ENCODE results near the gene RBPMS2.

The RBPMS2 gene

DNA sequence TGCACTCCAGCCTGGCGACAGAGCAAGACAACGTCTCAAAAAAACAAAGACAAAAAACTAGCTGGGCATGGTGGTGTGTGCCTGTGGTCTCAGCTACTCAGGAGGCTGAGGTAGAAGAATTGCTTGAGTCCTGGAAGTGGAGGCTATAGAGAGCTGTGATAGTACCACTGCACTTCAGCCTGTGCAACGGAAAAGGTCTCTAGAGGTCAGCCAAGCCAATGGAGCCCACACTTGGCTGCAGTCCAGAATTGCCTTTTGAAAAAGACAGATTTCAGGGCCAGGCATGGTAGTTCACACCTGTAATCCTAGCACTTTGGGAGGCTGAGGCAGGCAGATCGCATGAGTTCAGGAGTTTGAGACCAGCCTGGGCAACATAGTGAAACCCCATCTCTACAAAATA lies 8.4 kb upstream of the RBPMS2 start:
- no peak for DNase-seq (ENCODE audit: low read depth)

GRCh38 chr15:64782751-64783150 lies 7.4 kb upstream of the RBPMS2 start:
- DNase-seq (ENCODE audit: low read depth), result no peak

- DNase-seq (ENCODE audit: low read depth), result no peak
Observed at GRCh38 chr15:64781299-64781698, 5.9 kb upstream of the RBPMS2 start.

- DNase-seq (ENCODE audit: low read depth), result no peak
Observed at GRCh38 chr15:64780600-64781156, 5.3 kb upstream of the RBPMS2 start.

DNA sequence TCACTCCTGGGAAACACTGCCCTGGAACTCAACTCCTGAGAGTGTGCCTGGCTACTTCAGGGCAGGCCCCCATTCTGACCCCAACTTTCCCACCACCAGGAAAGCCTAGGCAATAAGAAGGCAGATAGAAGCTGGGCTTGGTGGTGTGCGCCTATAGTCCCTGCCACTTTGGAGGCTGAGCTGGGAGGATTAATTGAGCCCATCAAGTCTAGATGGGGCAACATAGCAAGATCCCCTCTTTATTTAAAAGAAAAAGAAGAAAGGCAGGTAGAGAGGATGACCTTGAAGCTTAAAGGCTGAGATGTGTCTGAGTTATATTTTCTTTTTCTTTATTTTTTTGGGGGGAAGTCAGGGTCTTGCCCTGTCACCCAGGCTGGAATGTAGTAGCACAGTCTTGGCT lies 4.2 kb upstream of the RBPMS2 start:
- DNase-seq (ENCODE audit: low read depth), result no peak

DNA sequence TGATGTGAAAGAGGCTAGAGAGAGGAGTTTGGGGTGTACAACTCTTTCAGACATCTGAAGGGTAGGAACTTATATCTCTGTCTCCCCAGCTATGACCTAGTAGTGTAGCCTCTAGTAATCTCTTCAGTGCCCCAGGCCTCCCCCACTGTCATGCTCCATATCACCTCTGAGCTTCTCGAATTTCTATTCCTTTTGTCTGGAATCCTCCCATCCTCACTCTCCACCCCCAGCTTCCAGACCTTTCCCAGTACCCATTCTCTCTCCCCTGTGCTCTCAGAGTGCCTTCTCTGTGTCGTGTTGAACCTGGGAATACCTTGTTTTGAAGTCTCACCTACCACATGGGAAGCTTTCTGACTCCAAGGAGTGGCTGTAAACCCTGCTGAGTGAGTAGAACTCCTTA lies 3.6 kb upstream of the RBPMS2 start:
- no peak for DNase-seq (ENCODE audit: low read depth)

DNA sequence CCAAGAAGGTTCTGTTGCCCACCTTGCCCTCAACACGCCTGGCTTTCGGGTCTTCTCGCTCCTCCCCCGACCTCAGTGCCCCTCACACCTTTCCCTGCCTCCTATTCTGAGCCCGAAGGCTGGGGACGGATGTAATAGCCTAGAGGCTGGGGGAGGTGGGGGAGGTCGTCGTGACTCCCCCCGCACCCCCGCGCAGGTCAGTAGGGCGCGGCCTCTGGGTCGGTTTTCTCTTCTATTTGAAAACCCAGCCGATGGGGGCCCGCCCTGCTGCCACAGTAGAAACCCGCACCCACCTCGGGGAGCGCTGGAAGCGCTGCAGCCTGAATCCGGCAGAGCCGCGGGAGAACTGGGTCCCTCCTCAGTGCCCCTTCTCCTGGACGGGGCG lies 1.0 kb upstream of the RBPMS2 start:
- DNase-seq (ENCODE audit: low read depth), result no peak

GRCh38 chr15:64774629-64775493 lies 528 bp downstream of the RBPMS2 start:
- DNase-seq (ENCODE audit: low read depth), result no peak

- DNase-seq (ENCODE audit: low read depth), result no peak
Observed at GRCh38 chr15:64774037-64774628, 1.3 kb downstream of the RBPMS2 start.

DNA sequence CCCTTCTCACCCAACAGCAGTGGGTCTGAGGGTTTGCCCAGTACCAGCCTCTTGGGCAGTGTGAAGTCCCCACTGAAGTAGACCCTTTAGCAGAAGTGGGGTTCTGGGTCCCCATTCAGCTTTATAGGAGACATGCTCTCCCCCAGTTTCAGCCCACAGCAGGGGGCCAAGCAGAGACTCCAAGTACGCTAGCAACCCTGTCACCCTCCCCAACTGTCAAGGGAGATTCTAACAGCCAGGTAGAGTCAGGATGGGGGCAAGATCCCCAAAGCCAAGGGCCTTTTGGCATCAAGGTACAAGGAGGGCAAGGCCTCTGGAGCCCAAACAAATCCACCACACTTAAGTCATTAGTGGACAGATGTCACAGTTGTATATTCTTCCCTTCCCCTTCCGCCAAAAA lies 1.8 kb downstream of the RBPMS2 start:
- no peak for DNase-seq (ENCODE audit: low read depth)

GRCh38 chr15:64772964-64773363 lies 2.4 kb downstream of the RBPMS2 start:
- no peak for DNase-seq (ENCODE audit: low read depth)

DNA sequence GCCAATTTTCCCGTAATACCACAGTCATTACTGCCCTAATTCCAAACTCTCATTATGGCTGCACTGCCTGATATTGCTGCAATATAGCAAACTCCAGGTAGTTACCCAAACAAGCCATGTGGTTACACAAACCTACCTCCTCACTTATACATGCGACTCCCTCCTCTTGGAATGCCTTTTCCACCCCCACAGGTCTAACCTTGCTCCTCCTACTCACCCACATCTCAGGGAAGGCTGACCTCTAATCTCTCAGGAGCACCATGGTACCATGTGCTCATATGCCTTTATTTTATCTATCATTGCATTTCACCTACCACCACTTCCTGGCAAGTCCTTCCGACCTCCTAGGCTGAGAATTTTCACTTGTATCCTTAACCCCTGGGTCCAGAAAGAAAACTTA lies 2.9 kb downstream of the RBPMS2 start:
- DNase-seq (ENCODE audit: low read depth), result no peak

DNA sequence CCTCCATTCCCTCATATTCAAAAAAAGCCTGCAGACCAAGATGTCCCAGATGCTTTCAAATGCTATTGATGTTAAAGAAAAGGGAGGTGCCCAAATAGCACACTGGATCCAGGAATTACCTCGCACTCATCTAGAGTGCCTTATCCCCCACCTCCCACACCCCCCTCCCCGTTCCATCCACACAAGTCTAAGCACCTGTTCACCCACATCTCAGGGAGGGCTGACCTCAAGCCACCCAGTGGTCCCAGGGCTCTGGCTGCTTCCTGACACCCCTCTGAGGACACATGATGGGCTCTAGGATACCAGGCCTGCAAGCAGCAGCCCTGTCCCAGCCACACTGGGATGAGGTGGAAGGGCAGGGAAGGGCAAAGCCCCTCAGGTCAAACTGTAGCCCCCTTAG lies 4.8 kb downstream of the RBPMS2 start:
- no peak for DNase-seq (ENCODE audit: low read depth)

DNA sequence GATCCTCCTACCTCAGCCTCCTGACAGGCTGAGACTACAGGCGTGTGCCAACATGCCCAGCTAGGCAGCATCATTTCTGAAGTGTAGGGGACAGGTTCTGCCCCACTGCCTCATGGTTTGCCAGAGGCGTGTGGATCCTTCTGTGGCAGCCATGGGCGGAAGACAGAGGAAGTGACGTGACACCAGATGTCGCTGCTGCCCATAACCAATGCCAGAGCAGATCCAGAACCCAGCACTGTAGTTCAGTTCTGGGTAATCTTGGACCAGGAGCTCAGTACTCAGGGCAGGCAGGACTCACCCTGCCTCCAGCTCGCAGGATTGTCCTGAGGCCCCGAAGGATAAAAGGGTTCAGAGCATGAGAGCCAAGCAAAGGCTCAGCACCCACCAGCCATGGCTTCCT lies 8.2 kb downstream of the RBPMS2 start:
- DNase-seq (ENCODE audit: low read depth), result no peak

- no peak for DNase-seq (ENCODE audit: low read depth)
Observed at GRCh38 chr15:64766058-64766457, 9.3 kb downstream of the RBPMS2 start.

DNA sequence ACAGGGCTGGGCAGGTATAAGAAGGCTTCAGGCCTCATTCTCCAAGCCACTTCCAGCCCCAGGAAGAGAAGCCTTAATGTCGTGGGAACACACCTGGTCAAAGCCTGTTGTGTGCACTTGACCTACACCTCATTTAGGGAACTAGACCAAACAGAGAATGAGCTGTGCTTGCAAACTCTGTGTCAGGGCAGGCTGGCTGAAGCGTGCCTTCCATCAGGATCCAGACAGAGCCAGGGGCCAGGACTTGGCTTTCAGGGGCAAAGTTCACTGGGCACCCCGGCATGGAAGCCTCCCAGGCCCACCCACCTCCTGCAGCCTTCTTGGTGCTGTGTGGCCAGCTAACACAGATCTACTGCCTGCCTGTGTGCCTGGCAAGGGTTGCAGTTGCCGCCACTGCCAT lies 11.5 kb downstream of the RBPMS2 start:
- no peak for DNase-seq (ENCODE audit: low read depth)

GRCh38 chr15:64763462-64763861 lies 11.9 kb downstream of the RBPMS2 start:
- no peak for DNase-seq (ENCODE audit: low read depth)

GRCh38 chr15:64763021-64763420 lies 12.4 kb downstream of the RBPMS2 start:
- DNase-seq (ENCODE audit: low read depth), result no peak

DNA sequence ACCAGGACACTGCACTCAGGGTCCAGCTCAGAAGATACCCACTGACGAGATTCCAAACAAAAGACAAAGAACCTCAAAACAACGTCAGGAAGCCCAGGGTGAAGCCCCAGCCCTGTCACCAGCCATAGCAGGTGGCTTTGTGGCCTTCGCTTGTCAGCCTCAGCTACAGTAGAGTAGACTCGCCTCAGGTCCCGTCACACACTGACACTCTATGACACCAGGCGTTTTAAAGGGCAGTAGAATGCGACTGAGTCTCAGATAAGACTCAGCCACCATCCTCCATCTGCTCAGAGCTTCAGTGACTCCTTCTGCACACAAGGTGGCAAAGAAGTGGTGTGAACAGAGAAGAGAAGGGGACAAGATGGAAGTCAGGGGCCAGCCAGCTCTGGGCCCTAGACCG lies 12.8 kb downstream of the RBPMS2 start:
- no peak for DNase-seq (ENCODE audit: low read depth)

- DNase-seq (ENCODE audit: low read depth), result no peak
Observed at GRCh38 chr15:64761156-64761555, 14.2 kb downstream of the RBPMS2 start.

DNA sequence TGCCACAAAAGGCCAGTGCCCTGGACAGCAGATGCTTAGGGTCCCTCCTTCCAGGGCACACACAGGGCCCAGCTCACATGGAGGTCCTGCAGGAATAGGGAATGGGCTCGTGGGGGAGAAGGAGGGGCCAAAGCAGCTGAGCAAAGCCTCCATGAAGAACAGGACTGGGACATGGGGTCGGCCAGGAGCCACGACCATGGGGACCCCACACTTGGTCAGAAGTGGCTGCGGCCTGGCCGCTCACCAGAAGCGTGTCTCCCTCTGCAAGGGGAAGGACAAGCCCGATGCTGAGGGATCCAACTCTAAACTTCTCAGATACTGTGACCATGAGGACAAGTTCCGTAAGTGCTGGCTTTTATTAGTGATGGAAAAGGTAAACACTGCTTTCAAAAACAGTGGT lies 15.3 kb downstream of the RBPMS2 start:
- no peak for DNase-seq (ENCODE audit: low read depth)

GRCh38 chr15:64755427-64755940 lies 19.9 kb downstream of the RBPMS2 start:
- no peak for DNase-seq (ENCODE audit: low read depth)

DNA sequence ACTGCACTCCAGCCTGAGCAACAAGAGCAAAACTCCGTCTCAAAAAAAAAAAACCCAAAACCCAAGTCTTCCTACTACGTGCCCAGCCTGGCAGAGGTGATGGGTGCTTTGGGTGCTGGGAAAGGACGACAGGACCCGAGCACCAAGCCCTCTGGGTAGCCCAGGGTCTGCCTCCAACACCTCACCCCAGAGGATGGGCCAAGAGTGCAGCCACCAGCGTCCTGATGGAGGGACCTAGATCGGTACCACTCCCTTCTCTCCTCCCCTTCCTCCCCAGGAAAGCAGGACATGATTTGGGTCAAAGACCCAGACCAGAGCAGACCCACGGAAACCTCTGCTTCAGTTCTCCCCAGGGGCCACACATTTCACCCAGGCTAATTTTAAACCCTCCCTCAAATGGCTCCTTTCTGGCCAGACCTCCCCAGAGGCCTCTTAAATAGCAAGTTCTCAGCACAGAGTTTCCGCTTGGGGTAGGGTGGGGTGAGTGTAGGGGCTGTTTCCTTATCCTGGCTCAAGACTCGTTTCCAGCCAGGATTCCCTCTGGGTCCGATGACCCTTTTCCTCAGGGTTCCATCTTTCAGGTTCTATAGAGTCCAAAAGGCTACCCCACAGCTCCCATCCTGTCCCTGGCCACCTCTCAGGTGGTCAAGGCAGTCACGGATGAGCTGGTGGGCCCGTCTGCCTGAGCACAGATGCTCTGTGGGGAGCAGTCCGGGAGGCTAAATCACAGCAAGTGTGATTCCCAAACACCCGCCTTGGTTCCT lies 20.5 kb downstream of the RBPMS2 start:
- DNase-seq (ENCODE audit: low read depth), result no peak
